Osteocyte (in vitro differentiated cells): ENCODE data around the gene COL2A1. TPM values are rescaled to one million over a fixed set of nuclear protein-coding genes. Genes with fewer than 3 reads are reported as not detected.

Experiments used
- DNase-seq: peaks from one replicate; pipeline ENCODE4 v3.0.0; 2021; ENCODE audit warnings: mixed read lengths; ENCODE audit not compliant: unreplicated experiment; ENCODE audit errors: extremely low spot score
- H3K27ac Mint-ChIP-seq: one replicate; pipeline ENCODE4 v1.8.0; 2021; ENCODE audit warnings: mild to moderate bottlenecking, mixed read lengths; ENCODE audit not compliant: unreplicated experiment
- H3K27me3 Mint-ChIP-seq: one replicate; pipeline ENCODE4 v1.8.0; 2021; ENCODE audit warnings: mixed read lengths; ENCODE audit not compliant: unreplicated experiment
- H3K36me3 Mint-ChIP-seq: one replicate; pipeline ENCODE4 v1.8.0; 2021; ENCODE audit warnings: mixed read lengths; ENCODE audit not compliant: unreplicated experiment
- H3K4me1 Mint-ChIP-seq: one replicate; pipeline ENCODE4 v1.8.0; 2021; ENCODE audit warnings: mixed read lengths; ENCODE audit not compliant: unreplicated experiment
- H3K4me3 Mint-ChIP-seq: one replicate; pipeline ENCODE4 v1.8.0; 2021; ENCODE audit warnings: mild to moderate bottlenecking, moderate library complexity, mixed read lengths; ENCODE audit not compliant: unreplicated experiment
- H3K9me3 Mint-ChIP-seq: one replicate; pipeline ENCODE4 v1.8.0; 2021; ENCODE audit warnings: mixed read lengths; ENCODE audit not compliant: unreplicated experiment
- total RNA-seq: library from RNA; stranded (reverse); gene quantifications from 2 replicates; pipeline ENCODE4 v1.2.1, GENCODE V29; 2021
- TF ChIP-seq, protein P1 (sequence below): fragments of 200-600 bp; sonication (generic); IDR thresholded peaks from 2 replicates; pipeline ENCODE4 v1.5.0; 2021; ENCODE audit warnings: antibody characterized with exemption, mild to moderate bottlenecking, moderate library complexity

COL2A1 gene
- total RNA-seq, 1 donor from 2014 or later: 0.70 TPM

DNA sequence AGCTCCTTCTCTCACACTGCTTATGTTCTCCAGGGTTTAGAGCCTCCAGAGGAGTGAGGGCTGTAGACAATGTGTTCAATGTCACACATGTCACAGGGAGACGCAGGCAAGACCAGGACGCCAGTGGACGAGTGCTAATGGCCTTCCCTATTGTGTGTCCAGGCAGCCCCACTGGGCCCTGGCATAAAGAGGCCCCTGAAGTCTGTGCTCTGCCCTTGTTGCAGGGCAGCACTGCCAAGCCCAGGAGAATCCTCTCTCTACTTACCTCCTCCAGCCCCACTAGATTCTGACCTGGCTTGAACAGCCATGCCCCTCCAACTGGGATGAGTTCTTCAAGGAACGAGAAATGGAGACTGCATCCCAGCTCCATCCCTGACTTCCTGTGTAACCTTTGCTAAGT is 65.7 kb downstream of the COL2A1 start:
- H3K9me3 Mint-ChIP-seq: no peaks in the 10 kb centered on the region
- H3K36me3 Mint-ChIP-seq: no peaks in the 10 kb centered on the region
- H3K27ac Mint-ChIP-seq: no peak overlapping the region
- H3K4me3 Mint-ChIP-seq: no peak overlapping the region
- DNase-seq: peak; percentile 77
- H3K27me3 Mint-ChIP-seq: no peaks in the 10 kb centered on the region
- TF ChIP-seq, protein P1, sequence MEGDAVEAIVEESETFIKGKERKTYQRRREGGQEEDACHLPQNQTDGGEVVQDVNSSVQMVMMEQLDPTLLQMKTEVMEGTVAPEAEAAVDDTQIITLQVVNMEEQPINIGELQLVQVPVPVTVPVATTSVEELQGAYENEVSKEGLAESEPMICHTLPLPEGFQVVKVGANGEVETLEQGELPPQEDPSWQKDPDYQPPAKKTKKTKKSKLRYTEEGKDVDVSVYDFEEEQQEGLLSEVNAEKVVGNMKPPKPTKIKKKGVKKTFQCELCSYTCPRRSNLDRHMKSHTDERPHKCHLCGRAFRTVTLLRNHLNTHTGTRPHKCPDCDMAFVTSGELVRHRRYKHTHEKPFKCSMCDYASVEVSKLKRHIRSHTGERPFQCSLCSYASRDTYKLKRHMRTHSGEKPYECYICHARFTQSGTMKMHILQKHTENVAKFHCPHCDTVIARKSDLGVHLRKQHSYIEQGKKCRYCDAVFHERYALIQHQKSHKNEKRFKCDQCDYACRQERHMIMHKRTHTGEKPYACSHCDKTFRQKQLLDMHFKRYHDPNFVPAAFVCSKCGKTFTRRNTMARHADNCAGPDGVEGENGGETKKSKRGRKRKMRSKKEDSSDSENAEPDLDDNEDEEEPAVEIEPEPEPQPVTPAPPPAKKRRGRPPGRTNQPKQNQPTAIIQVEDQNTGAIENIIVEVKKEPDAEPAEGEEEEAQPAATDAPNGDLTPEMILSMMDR: no peak
- H3K4me1 Mint-ChIP-seq: peaks cover 28% of the 10 kb centered on the region

DNA sequence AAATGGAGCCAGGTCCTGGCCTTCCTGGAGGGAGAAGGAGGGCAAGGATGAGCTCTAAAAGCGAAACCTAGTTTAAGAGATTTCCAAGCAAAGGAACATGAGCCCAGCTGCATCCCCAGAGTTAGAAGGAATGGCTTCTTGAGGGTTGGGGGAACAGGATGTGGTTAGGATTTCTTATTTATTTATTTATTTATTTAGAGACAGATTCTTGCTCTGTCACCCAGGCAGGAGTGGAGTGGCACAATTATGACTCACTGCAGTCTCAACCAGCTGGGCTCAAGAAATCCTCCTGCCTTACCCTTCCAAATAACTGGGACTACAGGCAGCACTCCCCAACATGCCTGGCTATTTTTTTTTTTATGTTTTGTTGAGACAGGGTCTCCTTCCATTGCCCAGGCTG is 66.2 kb downstream of the COL2A1 start:
- no peaks in the 10 kb centered on the region for H3K27me3 Mint-ChIP-seq
- DNase-seq: no peak

DNA sequence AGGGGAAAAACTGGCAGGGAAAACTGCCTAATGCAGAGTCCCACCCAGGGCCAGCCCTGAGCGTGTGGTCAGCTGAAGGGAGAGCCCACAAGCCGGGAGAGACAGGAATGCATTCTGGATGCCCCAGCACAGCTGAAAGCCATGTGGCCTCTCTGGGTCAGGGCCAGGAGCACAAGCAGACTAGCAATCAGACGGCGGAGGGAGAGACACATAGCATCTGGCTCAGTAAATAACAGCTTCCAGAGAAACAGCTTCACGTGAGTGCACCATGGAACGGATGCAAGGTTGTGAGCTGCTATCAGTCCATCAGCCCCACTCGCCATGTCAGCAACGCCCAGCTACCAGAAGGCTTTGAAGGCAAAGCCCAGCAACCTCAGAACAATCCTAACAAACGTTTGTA is 69.1 kb downstream of the COL2A1 start:
- no peaks in the 10 kb centered on the region for H3K36me3 Mint-ChIP-seq
- H3K4me3 Mint-ChIP-seq: no peak overlapping the region
- H3K27me3 Mint-ChIP-seq: peaks cover 17% of the 10 kb centered on the region
- peaks cover 24% of the 10 kb centered on the region for H3K4me1 Mint-ChIP-seq
- H3K9me3 Mint-ChIP-seq: no peaks in the 10 kb centered on the region
- DNase-seq: peak; percentile 82
- no peak overlapping the region for H3K27ac Mint-ChIP-seq
- TF ChIP-seq, protein P1: no peak

More for the DNA sequence above, 66.2 kb downstream of the COL2A1 start:
- Mint-ChIP-seq H3K4me1 (peaks cover 24% of the 10 kb centered on the region), H3K9me3 (no peaks in the 10 kb centered on the region), H3K36me3 (no peaks in the 10 kb centered on the region), H3K4me3 (no peak overlapping the region), H3K27ac (no peak overlapping the region)
- TF ChIP-seq, protein P1: no peak

DNA sequence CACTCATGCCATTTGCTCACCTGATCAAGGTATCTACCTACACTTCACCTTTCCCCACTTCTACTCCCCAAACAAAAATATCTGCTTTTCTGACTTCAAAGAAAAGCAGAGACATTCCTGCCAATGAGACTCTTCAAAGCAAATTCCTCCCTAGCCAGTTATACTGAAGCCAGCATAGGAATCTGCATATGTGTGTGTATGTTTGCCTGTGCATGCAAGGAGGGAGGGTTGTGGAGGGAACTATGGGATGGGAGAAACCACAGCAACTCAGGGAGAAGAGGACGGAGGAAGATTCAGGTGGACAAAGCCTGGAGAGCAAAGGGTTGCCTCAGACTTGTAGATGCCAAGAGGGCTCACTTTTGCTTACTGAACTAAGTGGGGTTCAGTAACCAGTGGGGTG is 73.1 kb downstream of the COL2A1 start:
- Mint-ChIP-seq H3K9me3 (no peaks in the 10 kb centered on the region), H3K4me1 (peaks cover 16% of the 10 kb centered on the region), H3K27ac (no peak overlapping the region), H3K36me3 (no peaks in the 10 kb centered on the region), H3K27me3 (peaks cover 25% of the 10 kb centered on the region), H3K4me3 (no peak overlapping the region)
- TF ChIP-seq, protein P1: no peak
- DNase-seq: no peak

DNA sequence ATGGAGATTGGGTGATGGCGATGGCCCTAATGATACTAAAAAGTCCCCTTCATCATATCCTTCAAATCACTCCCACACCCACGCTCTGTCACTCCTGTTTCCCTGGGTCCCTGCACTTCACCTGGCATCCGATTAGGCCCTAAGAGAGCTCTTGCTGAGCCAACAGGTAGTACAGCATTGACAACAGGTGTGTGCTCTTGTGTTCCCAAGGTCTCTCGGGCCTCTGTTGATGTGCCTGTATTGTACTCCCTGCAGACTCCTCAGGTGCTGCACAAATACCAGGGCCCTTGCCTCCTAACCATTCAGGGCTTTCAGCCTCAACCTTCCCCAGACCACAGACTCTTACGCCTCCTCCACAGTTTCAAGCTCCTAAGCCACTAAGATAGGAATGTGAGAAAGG is 73.6 kb downstream of the COL2A1 start:
- Mint-ChIP-seq H3K27ac (no peak overlapping the region), H3K36me3 (no peaks in the 10 kb centered on the region), H3K9me3 (no peaks in the 10 kb centered on the region), H3K4me3 (no peak overlapping the region), H3K27me3 (peaks cover 25% of the 10 kb centered on the region), H3K4me1 (peaks cover 12% of the 10 kb centered on the region)
- peak; percentile 54 for DNase-seq
- TF ChIP-seq, protein P1: no peak
